A172 (cell line): Measurements from ENCODE around the gene GALNT8. TPM values are rescaled to one million over a fixed set of nuclear protein-coding genes. Genes with fewer than 3 reads are reported as not detected.
"Not testable (repeated sequence)": the region's sequence is repeated elsewhere in the genome, so short reads cannot be mapped to it uniquely, and the experiment has no call there.

Source experiments
- DNase-seq: peaks from one replicate; pipeline ENCODE4 v3.0.0-alpha.2; 2015; ENCODE audit warnings: low spot score
- total RNA-seq: library from RNA; depleted of rRNA; stranded (reverse); fragments of >200 nt; shearing (Covaris generic); gene quantifications from 2 replicates; pipeline ENCODE4 v1.2.3, GENCODE V29; 2014; rRNA removed

GALNT8 gene, protein sequence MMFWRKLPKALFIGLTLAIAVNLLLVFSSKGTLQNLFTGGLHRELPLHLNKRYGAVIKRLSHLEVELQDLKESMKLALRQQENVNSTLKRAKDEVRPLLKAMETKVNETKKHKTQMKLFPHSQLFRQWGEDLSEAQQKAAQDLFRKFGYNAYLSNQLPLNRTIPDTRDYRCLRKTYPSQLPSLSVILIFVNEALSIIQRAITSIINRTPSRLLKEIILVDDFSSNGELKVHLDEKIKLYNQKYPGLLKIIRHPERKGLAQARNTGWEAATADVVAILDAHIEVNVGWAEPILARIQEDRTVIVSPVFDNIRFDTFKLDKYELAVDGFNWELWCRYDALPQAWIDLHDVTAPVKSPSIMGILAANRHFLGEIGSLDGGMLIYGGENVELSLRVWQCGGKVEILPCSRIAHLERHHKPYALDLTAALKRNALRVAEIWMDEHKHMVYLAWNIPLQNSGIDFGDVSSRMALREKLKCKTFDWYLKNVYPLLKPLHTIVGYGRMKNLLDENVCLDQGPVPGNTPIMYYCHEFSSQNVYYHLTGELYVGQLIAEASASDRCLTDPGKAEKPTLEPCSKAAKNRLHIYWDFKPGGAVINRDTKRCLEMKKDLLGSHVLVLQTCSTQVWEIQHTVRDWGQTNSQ
- not detected in 2 replicates for total RNA-seq

DNA sequence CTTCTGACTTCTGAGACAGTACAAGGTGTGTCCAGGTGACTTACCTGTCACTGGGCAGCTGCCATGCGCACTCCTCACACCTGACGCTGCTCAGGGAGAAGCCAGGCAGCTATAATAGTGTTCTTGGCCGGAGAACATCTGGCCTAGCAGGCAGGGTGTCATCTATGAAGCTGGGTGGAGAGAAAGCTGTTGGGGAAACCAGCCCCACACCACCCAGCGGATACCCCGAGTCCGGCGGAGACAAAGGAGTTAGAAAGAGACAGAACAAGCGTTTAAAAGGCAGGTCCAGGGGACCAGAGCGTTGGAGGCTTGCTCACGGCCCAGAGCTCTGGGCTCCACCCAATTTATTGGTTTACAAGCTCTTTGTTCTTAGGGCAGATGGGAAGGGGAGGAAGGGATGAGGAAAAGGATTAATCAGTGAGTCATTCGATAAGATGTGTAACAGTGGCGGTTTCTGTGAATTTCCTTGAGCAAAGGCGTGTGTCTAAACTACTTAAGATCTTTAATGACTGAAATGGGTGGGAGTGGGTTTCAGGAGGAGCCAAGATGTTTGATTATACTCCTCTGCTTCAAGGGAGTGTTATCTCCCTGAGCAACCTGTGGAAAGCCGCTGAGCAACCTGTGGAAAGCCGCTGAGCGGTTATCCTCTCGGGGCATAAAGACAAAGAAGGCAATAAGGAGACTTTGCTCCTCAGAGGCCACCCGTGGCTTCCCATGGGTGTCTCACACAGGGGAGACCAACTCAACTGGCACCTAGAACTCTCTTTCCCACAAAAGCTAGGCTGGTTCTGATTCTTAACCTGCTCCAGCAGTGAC lies at the start of gene GALNT8:
Gene GALNT8, plus strand, starts transcription at position 580 of the 816 bp plus-strand sequence. CDS start 278 bp downstream, outside the sequence.
- DNase-seq, result no peak

GRCh38 chr12:4679711-4680110 lies 40.5 kb upstream of the GALNT8 start:
- no peak for DNase-seq

DNA sequence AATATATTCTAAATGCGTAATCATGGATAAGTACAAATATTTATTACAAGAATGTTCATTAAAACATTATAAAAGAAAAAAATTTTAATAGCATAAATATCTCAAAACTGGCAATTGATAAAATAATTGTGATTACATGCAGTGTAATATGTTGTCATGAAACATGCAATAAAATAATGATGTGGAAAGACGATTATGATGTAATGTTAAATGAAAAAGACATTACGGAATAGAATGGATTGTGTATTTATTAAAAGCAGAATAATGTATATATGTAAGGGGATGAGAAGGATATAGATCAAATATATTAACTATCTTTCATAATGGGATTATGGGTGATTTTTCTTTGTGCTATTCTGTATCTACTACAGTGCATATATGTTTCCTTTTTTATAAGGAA lies 38.5 kb upstream of the GALNT8 start:
- no peak for DNase-seq

DNA sequence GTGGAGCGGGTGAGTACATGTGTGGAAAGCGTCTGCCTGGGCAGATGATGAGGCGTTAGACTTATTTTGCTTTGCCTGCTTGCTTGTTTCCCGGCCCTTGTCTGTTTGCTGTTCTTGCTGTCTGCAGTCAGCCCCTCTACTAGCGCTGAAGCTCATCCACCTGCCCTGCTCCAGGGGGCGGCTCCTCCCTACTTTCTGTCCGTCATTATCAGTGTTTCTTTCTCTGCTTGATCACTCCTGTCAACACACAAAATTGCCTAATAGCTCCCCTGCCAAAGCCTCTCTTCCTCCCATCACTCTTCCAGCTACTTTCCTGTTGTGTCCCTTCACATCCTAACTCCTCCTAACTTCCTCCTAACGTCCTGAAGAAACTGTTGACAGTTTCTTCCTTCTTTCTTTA lies 34.9 kb upstream of the GALNT8 start:
- DNase-seq, result no peak

DNA sequence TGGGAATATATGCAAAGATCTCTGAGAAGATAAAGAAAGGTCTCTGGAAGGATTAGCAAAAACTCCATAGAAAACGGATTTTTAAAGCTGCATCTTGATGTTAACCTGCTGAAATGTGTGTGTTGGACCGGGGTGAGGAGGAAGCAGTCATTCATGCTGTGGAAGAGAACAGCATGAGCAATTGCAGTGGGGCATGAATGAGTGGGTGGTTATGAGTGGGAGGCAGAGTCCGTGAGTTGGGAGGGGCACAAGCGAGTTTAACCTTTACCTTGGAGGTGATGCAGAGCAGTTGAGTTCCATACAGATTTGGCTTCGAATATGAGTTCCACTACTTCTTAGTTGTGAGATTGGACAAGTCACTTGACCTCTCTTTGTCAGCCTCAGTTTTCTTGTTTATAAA lies 29.4 kb upstream of the GALNT8 start:
- DNase-seq, result no peak

DNA sequence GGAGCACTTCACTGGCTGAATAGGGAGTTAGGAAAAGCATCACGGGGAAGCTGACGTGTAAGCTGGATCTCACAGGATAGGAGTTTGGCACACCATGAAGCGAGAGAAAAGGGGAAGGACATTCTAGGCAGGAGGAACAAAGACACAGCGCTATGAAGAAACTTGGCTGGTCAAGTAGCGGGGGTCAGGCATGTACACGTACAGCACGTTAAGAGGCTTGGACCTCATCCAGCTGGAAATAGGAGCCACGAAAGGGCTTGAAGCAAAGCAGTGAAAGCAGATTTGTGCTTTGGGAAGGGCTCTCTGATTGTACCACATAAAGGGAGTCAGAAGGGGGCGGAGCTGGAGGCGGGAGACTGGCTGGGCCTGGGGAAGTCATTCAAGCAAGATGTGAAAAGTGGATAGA lies 19.6 kb upstream of the GALNT8 start:
- no peak for DNase-seq

DNA sequence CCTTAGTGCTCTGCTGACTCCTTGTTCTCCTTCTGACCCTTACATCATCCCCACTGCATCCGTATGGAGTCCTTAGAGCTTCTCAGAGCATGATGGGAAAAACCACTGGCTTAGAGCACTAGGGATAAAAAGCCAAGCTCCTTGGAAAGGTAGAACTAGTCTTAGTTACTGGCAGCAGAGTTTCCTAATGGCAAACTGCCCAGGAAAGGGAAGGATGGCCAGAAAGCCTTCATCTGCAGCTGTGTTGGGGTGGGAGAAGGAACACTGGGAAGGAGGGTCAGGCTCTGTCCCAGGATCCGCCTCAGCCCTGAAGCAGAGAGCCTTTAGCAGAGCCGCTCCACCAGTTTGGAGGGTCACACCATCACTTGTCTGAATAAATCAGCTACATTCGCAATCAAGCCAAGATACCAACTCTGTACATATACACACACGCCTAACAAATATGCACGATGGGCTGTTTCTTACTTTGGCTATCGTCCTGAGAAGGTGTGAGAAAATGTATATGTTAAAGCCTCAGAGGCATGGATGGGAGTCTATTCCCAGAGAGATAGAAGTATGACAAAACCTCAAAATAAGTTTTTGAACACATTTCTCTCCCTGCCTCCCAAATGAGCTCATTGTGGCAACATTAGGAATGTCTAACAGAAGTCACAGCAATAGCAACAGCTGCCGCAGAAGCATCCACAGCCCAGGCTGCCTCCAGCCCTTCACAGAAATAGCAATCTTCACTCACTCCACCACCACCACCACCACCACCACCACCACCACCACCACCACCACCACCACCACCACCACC lies 18.6 kb upstream of the GALNT8 start:
- DNase-seq, result no peak

DNA sequence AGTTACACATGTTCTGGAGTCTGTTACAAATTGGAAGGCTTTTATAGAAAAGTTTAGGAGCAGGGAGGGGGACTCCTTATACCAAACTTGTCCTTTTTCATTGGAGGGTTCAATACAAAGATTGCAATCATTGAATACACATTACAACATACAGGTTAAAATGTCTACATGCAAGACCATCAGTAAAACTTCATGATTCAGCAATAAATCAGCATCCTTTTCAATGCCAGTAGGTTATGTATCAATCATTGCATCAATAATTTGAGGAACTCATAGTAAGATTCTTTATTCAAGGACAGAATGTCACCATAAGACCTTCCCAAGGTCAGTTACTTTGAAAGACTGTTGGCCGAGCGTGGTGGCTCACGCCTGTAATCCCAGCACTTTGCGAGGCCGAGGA lies 16.5 kb upstream of the GALNT8 start:
- no peak for DNase-seq

DNA sequence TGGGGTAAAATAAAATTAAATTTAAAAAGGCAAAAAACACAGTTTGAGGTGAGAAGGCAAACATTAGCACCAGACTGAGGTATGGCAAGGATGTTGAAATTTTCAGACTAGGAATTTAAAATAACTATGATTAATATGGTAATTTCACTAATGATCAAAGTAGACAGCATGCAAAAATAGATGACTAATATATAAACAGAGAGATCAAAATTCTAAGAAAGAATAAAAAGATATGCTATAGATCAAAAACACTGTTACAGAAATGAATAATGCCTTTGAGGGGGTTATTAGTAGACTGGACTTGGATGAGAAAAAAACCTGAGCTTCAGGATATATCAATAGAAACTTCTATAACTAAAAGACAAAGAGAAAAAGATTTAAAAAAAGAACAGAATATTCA lies 14.4 kb upstream of the GALNT8 start:
- no peak for DNase-seq

- DNase-seq, result no peak
Measured at GRCh38 chr12:4707306-4707705, 12.9 kb upstream of the GALNT8 start.

- DNase-seq, result no peak
Measured at GRCh38 chr12:4710113-4710512, 10.1 kb upstream of the GALNT8 start.

DNA sequence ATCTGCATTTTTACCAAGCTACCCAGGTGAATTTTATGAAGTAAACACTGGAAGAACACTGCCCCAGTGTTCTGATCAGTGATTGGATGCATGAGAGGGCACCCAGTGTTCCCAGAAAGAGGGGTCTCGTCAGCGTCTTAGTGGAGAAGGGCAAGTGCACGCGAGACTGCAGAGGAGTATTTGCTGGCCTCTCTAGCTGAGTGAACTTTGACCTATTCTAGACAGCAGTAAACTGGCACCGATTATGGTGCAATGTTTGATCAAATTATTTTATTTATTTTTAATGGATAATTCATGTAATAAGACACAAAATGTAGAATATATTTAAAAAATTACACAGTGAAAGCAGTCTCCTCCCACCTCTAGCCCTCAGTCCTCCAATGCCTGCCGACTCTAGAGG lies 5.3 kb upstream of the GALNT8 start:
- no peak for DNase-seq

GRCh38 chr12:4717806-4718205 lies 2.4 kb upstream of the GALNT8 start:
- no peak for DNase-seq

DNA sequence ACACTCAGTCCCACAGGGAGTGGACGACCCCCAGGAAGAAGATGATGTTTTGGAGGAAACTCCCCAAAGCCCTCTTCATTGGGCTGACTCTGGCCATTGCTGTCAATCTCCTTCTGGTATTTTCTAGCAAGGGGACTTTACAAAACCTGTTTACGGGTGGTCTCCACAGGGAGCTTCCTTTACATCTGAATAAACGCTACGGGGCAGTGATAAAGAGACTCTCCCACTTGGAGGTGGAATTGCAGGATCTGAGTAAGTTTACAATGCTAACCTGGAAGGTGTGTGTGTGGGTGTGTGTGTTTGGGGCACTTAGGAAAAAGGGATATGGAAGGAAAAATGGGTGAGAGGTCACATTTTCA lies 416 bp downstream of the GALNT8 start:
- DNase-seq, result no peak

GRCh38 chr12:4721587-4721986 lies 1.4 kb downstream of the GALNT8 start:
- DNase-seq, result not testable (repeated sequence)

DNA sequence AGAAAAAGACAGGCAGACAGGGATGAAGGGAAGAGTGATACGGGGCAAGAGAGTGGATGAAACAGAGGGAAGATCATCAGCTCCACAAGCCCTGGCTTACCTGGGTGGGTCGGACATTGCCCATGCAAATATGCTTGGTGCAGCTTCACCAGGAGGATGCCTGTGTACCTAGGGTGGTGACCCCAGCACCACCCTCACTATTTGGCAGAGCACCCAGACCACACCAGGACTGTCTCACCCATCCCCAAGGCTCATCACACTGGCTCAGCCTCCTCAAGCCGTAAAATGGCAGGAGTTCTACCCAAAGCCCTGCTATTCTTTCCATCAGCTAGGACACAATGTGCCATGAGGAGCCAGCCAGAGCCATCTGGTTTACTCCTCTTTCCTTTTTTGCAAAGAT lies 3.0 kb downstream of the GALNT8 start:
- DNase-seq, result no peak

DNA sequence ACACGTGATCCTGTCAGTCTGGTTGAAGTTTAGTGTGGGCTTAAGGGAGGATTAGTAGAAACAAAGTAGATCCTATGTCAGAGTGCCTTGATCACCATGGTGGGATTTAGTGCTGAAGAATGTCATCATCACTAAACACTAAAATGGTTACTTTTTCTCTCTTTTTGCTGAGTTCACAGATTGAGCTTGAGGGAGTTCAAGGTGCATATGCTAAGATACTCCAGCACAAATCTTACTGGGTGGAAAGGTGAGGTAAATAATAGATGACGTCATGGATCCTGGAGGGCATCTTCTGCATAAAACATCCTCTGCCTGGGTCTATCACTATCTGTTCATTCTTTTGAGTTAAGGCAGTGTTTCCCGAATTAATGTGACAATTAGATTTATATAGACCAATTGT lies 4.9 kb downstream of the GALNT8 start:
- no peak for DNase-seq

DNA sequence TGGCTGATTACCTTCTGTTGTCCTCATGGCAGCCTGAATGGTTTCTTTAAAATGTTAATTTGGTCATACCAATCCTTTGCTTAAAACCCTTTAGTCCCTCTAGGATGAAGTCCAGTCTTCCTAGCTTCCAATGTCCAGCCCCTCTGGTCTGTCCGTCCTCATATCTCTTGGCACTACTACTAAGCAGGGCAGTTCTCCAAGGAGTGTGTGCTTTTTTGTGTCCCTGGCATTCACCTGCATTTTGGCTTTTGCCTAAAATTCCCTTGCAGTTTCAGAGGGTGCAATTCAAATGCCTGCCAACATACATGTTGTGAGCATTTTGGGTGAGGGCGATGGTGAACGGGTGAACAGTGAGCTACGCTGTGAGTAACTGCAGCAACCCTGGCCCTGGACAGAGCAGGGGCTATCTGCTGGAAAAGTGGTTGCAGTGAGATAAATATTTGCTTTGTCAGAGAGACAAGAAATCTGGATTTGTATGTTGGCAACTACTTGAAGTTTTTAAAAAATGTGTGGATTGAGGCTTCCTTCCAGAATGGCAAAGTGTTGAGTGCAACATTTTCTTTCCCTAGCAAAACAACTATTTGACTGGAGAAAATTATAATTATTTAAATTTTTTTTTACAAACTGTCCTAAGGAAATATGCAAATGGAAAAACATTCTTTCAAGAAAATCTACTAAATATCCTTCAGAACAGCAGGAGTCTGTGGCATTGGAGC lies 14.6 kb downstream of the GALNT8 start:
- no peak for DNase-seq

DNA sequence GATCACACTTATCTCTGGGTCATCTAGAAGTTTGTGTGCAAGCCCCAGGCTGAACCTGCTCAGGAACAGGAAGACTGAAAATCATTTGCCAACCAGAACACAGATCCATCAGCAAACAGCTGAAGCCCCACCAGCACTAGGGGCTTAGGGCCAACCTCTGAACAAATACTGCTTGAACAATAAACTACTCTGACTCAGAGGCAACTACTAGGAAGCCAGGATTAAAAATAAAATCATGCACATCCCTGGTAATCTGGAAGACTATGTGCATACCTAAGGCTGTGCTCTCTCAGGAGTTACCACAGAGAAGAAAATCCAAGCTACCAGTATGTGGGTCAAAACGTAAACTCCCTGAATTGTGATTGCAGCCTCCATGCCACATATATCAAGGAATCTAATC lies 15.9 kb downstream of the GALNT8 start:
- DNase-seq, result no peak

DNA sequence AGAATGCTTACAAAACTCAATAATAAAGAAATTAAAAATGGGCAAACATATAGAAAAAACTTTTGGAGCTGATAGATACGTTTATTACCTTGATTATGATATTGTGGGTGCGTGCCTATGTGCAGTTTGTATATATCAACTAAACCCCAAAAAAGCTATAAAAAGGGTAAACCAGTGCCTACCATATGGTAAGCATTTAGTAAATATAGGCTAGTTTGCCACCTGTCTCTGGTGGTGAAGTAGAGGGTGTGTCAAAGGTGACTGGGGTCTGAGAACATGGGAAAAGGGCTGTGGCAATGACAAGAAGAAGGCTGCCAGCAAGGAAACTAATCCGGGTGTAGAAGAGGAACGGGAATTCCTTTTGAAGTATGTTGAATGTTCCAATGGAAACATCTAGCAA lies 18.3 kb downstream of the GALNT8 start:
- DNase-seq, result no peak

- no peak for DNase-seq
Measured at GRCh38 chr12:4742416-4742970, 22.3 kb downstream of the GALNT8 start.
